ENCODE results near the gene MBNL2.

DNA sequence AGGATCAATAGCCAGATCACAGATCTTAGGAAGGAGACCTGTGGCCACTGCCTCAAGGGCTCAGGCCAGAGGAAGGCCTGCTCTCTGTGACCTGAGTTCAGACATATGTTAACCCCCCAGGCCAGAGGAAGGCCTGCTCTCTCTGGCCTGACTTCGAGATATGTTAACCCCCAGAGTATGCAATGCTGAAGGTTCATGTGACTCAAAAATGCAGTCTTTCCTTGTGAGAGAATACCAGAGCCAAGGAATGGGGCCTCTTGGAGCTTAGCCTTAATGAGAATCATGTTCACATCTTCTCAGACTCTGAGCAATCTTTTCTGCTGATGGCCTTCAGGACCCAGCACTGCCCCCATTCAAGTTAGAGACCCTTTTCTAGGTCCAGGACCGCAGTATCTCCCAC lies 36.7 kb downstream of the MBNL2 start:
- TF ChIP-seq, protein P1, sequence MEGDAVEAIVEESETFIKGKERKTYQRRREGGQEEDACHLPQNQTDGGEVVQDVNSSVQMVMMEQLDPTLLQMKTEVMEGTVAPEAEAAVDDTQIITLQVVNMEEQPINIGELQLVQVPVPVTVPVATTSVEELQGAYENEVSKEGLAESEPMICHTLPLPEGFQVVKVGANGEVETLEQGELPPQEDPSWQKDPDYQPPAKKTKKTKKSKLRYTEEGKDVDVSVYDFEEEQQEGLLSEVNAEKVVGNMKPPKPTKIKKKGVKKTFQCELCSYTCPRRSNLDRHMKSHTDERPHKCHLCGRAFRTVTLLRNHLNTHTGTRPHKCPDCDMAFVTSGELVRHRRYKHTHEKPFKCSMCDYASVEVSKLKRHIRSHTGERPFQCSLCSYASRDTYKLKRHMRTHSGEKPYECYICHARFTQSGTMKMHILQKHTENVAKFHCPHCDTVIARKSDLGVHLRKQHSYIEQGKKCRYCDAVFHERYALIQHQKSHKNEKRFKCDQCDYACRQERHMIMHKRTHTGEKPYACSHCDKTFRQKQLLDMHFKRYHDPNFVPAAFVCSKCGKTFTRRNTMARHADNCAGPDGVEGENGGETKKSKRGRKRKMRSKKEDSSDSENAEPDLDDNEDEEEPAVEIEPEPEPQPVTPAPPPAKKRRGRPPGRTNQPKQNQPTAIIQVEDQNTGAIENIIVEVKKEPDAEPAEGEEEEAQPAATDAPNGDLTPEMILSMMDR (conservative IDR thresholded peaks at IDR 0.05; ENCODE audit: low read depth, low read length), result no peak
- TF ChIP-seq MXI1 (IDR thresholded peaks at IDR 0.05; ENCODE audit: borderline replicate concordance, low read depth, low read length), result no peak
- TF ChIP-seq RCOR1 (IDR thresholded peaks at IDR 0.05; ENCODE audit: insufficient replicate concordance, low read length), result no peak
- TF ChIP-seq POLR2A (IDR thresholded peaks at IDR 0.05; ENCODE audit: low read depth, low read length), result no peak
- TF ChIP-seq RAD21 (IDR thresholded peaks at IDR 0.05; ENCODE audit: low read length), result no peak
- no peak for TF ChIP-seq MAFK (IDR thresholded peaks at IDR 0.05; ENCODE audit: low read depth, low read length)
- TF ChIP-seq SMC3 (IDR thresholded peaks at IDR 0.05; ENCODE audit: low read depth, low read length), result no peak
- TF ChIP-seq, protein P2, sequence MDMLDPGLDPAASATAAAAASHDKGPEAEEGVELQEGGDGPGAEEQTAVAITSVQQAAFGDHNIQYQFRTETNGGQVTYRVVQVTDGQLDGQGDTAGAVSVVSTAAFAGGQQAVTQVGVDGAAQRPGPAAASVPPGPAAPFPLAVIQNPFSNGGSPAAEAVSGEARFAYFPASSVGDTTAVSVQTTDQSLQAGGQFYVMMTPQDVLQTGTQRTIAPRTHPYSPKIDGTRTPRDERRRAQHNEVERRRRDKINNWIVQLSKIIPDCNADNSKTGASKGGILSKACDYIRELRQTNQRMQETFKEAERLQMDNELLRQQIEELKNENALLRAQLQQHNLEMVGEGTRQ (IDR thresholded peaks at IDR 0.05; ENCODE audit: low read depth, low read length), result no peak

All from IMR-90 (cell line).